ENCODE measurements around the gene CHMP1B.

CHMP1B gene

DNA sequence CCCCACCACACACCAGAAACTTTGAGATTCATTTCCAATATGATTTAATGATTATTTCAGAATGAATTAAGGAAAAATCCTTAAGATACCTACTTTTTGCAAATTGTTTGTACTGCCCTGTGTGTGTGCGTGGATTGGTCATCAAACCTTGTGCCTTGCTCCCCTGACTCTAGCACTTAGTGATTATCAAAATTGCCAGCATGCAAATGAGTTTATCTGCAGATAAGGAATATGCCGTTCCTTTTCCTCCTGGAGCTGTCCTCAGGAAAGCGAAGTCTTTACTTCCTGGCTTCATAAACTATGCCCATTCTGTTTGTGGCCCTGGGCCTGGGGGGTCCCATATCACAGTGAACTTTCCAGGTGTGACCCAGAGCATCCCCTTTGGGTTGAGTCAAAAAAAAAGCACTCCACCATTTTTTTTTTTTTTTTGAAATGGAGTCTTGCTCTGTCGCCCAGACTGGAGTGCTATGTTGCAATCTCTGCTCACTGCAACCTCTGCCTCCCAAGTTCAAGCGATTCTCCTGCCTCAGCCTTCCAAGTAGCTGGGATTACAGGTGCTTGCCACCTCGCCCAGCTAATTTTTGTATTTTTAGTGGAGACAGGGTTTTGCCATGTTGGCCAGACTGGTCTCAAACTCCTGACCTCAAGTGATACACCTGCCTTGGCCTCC lies 11.4 kb downstream of the CHMP1B start:
- TF ChIP-seq, protein P1, sequence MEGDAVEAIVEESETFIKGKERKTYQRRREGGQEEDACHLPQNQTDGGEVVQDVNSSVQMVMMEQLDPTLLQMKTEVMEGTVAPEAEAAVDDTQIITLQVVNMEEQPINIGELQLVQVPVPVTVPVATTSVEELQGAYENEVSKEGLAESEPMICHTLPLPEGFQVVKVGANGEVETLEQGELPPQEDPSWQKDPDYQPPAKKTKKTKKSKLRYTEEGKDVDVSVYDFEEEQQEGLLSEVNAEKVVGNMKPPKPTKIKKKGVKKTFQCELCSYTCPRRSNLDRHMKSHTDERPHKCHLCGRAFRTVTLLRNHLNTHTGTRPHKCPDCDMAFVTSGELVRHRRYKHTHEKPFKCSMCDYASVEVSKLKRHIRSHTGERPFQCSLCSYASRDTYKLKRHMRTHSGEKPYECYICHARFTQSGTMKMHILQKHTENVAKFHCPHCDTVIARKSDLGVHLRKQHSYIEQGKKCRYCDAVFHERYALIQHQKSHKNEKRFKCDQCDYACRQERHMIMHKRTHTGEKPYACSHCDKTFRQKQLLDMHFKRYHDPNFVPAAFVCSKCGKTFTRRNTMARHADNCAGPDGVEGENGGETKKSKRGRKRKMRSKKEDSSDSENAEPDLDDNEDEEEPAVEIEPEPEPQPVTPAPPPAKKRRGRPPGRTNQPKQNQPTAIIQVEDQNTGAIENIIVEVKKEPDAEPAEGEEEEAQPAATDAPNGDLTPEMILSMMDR (IDR thresholded peaks at IDR 0.05), result no peak

- TF ChIP-seq, protein P1 (IDR thresholded peaks at IDR 0.05), result no peak
These were observed 13.3 kb downstream of the CHMP1B start for GRCh38 chr18:11864471-11864870.

- TF ChIP-seq, protein P1 (IDR thresholded peaks at IDR 0.05), result no peak
These were observed 13.9 kb downstream of the CHMP1B start for GRCh38 chr18:11865071-11865470.

DNA sequence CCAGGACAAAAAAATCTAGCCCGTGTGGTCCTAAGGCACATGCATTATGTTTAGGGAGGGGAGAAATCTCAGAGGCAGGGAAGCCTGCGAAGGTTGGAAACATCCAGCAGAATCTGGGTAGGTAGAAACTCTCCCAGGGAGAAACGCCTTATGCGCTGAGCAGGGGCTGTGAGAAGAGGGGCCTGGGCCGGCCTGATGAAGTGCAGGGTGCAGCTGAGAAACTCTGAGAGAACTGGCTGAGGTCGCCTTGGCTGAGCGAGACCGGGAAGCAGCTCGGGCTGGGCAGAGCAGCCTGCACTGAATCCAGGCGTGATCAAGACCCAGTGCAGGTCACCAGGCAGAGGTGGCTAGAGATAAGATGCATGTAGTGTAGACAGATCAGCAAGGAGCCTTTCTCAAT lies 15.1 kb downstream of the CHMP1B start:
- TF ChIP-seq, protein P1 (IDR thresholded peaks at IDR 0.05), result no peak

- TF ChIP-seq, protein P1 (IDR thresholded peaks at IDR 0.05), result no peak
These were observed 15.6 kb downstream of the CHMP1B start for GRCh38 chr18:11866764-11867163.

GRCh38 chr18:11868230-11868629 lies 17.0 kb downstream of the CHMP1B start:
- TF ChIP-seq, protein P1 (IDR thresholded peaks at IDR 0.05), result no peak

- TF ChIP-seq, protein P1 (IDR thresholded peaks at IDR 0.05), result no peak
These were observed 20.3 kb downstream of the CHMP1B start for GRCh38 chr18:11871501-11871900.
